Mesendoderm (in vitro differentiated cells): Measurements from ENCODE around the gene SPOPL.

Source experiments
- DNase-seq: peaks from one replicate; pipeline ENCODE4 v3.0.0; 2013
- H2AK5ac ChIP-seq: 2 replicates; pipeline ENCODE4 v1.6.1; 2013; ENCODE audit warnings: low read length, inconsistent platforms
- H2BK120ac ChIP-seq: 2 replicates; pipeline ENCODE4 v1.6.1; 2013; ENCODE audit warnings: low read depth, mild to moderate bottlenecking, low read length, moderate library complexity, mixed read lengths
- H2BK15ac ChIP-seq: replicated peaks from 2 replicates; pipeline ENCODE4 v1.6.1; 2013; ENCODE audit warnings: low read depth, mild to moderate bottlenecking, moderate library complexity
- H2BK5ac ChIP-seq: 2 replicates; pipeline ENCODE4 v1.6.1; 2013; ENCODE audit warnings: low read length, inconsistent platforms
- H3K18ac ChIP-seq: 2 replicates; pipeline ENCODE4 v1.6.1; 2013; ENCODE audit warnings: mild to moderate bottlenecking, low read length, mixed read lengths
- H3K23ac ChIP-seq: one replicate; pipeline ENCODE4 v1.6.1; 2013; ENCODE audit warnings: low read length
- H3K27ac ChIP-seq: 2 replicates; pipeline ENCODE4 v1.5.1; 2013; ENCODE audit warnings: low read depth, mild to moderate bottlenecking, inconsistent platforms, low read length, moderate library complexity
- H3K27me3 ChIP-seq: 2 replicates; pipeline ENCODE4 v1.6.1; 2013; ENCODE audit warnings: low read length, control low read depth, mild to moderate bottlenecking, inconsistent platforms; ENCODE audit not compliant: insufficient read depth, poor library complexity
- H3K36me3 ChIP-seq: 2 replicates; pipeline ENCODE4 v1.6.1; 2013; ENCODE audit warnings: low read length, inconsistent platforms; ENCODE audit not compliant: control insufficient read depth, insufficient read depth
- H3K4ac ChIP-seq: one replicate; pipeline ENCODE4 v1.6.1; 2013; ENCODE audit warnings: low read depth, mild to moderate bottlenecking, low read length, moderate library complexity
- H3K4me1 ChIP-seq: 2 replicates; pipeline ENCODE4 v1.6.1; 2013; ENCODE audit warnings: low read depth, low read length, inconsistent platforms; ENCODE audit not compliant: control insufficient read depth
- H3K4me2 ChIP-seq: 2 replicates; pipeline ENCODE4 v1.6.1; 2013; ENCODE audit warnings: low read length
- H3K4me3 ChIP-seq: 2 replicates; pipeline ENCODE4 v1.5.1; 2013; ENCODE audit warnings: mild to moderate bottlenecking, low read length
- H3K56ac ChIP-seq: one replicate; pipeline ENCODE4 v1.6.1; 2013; ENCODE audit warnings: low read length
- H3K79me1 ChIP-seq: 2 replicates; pipeline ENCODE4 v1.6.1; 2013; ENCODE audit warnings: low read length, inconsistent platforms
- H3K79me2 ChIP-seq: 2 replicates; pipeline ENCODE4 v1.6.1; 2013; ENCODE audit warnings: mild to moderate bottlenecking, low read length; ENCODE audit not compliant: control insufficient read depth, insufficient read depth
- H3K9ac ChIP-seq: 2 replicates; pipeline ENCODE4 v1.6.1; 2013; ENCODE audit warnings: low read length, inconsistent platforms
- H4K5ac ChIP-seq: one replicate; pipeline ENCODE4 v1.6.1; 2013; ENCODE audit warnings: low read length
- H4K8ac ChIP-seq: one replicate; pipeline ENCODE4 v1.6.1; 2013; ENCODE audit warnings: low read depth, mild to moderate bottlenecking, control low read depth, low read length, moderate library complexity
- WGBS: extraction: QIAGEN DNeasy Blood & Tissue Kit; methylation state at CpG from one replicate; pipeline ENCODE4 v1.1.7; 2013; ENCODE audit warnings: low lambda C conversion rate, missing lambda C conversion rate; ENCODE audit not compliant: insufficient coverage; ENCODE audit errors: extremely low coverage; 5-methylcytosine and 5-hydroxymethylcytosine counted together

Gene SPOPL

GRCh38 chr2:138548796-138549195 lies 47.2 kb downstream of the SPOPL start:
- Histone ChIP-seq H3K4me3 (no peak overlapping the region), H2BK15ac (no peak overlapping the region), H3K18ac (no peak overlapping the region), H2AK5ac (no peak overlapping the region), H3K27me3 (no peaks in the 10 kb centered on the region), H3K27ac (no peak overlapping the region), H2BK120ac (no peak overlapping the region), H4K5ac (no peak overlapping the region), H3K36me3 (no peaks in the 10 kb centered on the region), H3K4me2 (no peak overlapping the region), H3K23ac (no peak overlapping the region), H3K9ac (no peak overlapping the region), H3K4ac (no peak overlapping the region), H3K79me2 (peaks cover 3% of the 10 kb centered on the region), H3K56ac (no peak overlapping the region), H4K8ac (no peak overlapping the region), H3K79me1 (peaks cover 7% of the 10 kb centered on the region), H2BK5ac (no peak overlapping the region), H3K4me1 (no peaks in the 10 kb centered on the region)
- DNase-seq: no peak

- no peak overlapping the region for H3K9ac ChIP-seq
- WGBS: no CpG with 5 or more reads among the region's 4 CpGs
- no peak overlapping the region for H3K18ac ChIP-seq
- H3K4me3 ChIP-seq: no peak overlapping the region
- H3K27ac ChIP-seq: no peak overlapping the region
- no peak overlapping the region for H2BK15ac ChIP-seq
- no peak overlapping the region for H4K8ac ChIP-seq
- H3K4ac ChIP-seq: no peak overlapping the region
- peaks cover 2% of the 10 kb centered on the region for H3K79me1 ChIP-seq
- H3K4me2 ChIP-seq: no peak overlapping the region
- peaks cover 1% of the 10 kb centered on the region for H3K79me2 ChIP-seq
- no peak overlapping the region for H3K56ac ChIP-seq
- no peak overlapping the region for H2BK5ac ChIP-seq
- H4K5ac ChIP-seq: no peak overlapping the region
- no peak overlapping the region for H3K23ac ChIP-seq
- H3K36me3 ChIP-seq: no peaks in the 10 kb centered on the region
- no peaks in the 10 kb centered on the region for H3K4me1 ChIP-seq
- H2BK120ac ChIP-seq: no peak overlapping the region
- H3K27me3 ChIP-seq: no peaks in the 10 kb centered on the region
- H2AK5ac ChIP-seq: no peak overlapping the region
- no peak for DNase-seq
Observed at GRCh38 chr2:138550172-138550571, 48.6 kb downstream of the SPOPL start.

GRCh38 chr2:138550670-138551287 lies 49.2 kb downstream of the SPOPL start:
- Histone ChIP-seq H3K79me1 (peaks cover 2% of the 10 kb centered on the region), H3K4ac (no peak overlapping the region), H2BK120ac (no peak overlapping the region), H3K4me2 (no peak overlapping the region), H4K5ac (no peak overlapping the region), H3K23ac (no peak overlapping the region), H3K27me3 (no peaks in the 10 kb centered on the region), H2BK15ac (no peak overlapping the region), H3K79me2 (peaks cover 1% of the 10 kb centered on the region), H3K4me3 (no peak overlapping the region), H3K56ac (no peak overlapping the region), H3K9ac (no peak overlapping the region), H4K8ac (no peak overlapping the region), H2BK5ac (no peak overlapping the region), H3K4me1 (no peaks in the 10 kb centered on the region), H3K27ac (no peak overlapping the region), H2AK5ac (no peak overlapping the region), H3K36me3 (no peaks in the 10 kb centered on the region), H3K18ac (no peak overlapping the region)
- no CpG with 5 or more reads among the region's 3 CpGs for WGBS
- DNase-seq: no peak

GRCh38 chr2:138554123-138554522 lies 52.6 kb downstream of the SPOPL start:
- Histone ChIP-seq H3K27me3 (no peaks in the 10 kb centered on the region), H3K27ac (no peak overlapping the region), H3K4me2 (no peak overlapping the region), H3K79me2 (peaks cover 1% of the 10 kb centered on the region), H3K4me3 (no peak overlapping the region), H3K56ac (no peak overlapping the region), H3K36me3 (no peaks in the 10 kb centered on the region), H3K18ac (no peak overlapping the region), H3K79me1 (peaks cover 2% of the 10 kb centered on the region), H3K4ac (no peak overlapping the region), H2AK5ac (no peak overlapping the region), H3K4me1 (no peaks in the 10 kb centered on the region), H2BK120ac (no peak overlapping the region), H2BK15ac (no peak overlapping the region), H3K9ac (no peak overlapping the region), H2BK5ac (no peak overlapping the region), H4K8ac (no peak overlapping the region), H4K5ac (no peak overlapping the region), H3K23ac (no peak overlapping the region)
- WGBS: no CpG with 5 or more reads among the region's 3 CpGs
- DNase-seq: no peak

- Histone ChIP-seq H3K4me1 (no peaks in the 10 kb centered on the region), H3K79me2 (no peaks in the 10 kb centered on the region), H3K27me3 (no peaks in the 10 kb centered on the region), H3K36me3 (no peaks in the 10 kb centered on the region), H3K4me2 (no peak overlapping the region), H4K5ac (no peak overlapping the region), H3K4me3 (no peak overlapping the region), H3K9ac (no peak overlapping the region), H2BK120ac (no peak overlapping the region), H2BK5ac (no peak overlapping the region), H3K27ac (no peak overlapping the region), H4K8ac (no peak overlapping the region), H2BK15ac (no peak overlapping the region), H3K56ac (no peak overlapping the region), H2AK5ac (no peak overlapping the region), H3K79me1 (no peaks in the 10 kb centered on the region), H3K18ac (no peak overlapping the region), H3K23ac (no peak overlapping the region), H3K4ac (no peak overlapping the region)
- no peak for DNase-seq
- WGBS: no CpG with 5 or more reads among the region's 1 CpG
Observed at GRCh38 chr2:138559641-138560040, 58.1 kb downstream of the SPOPL start.

GRCh38 chr2:138564586-138565229 lies 63.1 kb downstream of the SPOPL start:
- no peaks in the 10 kb centered on the region for H3K4me1 ChIP-seq
- no peak overlapping the region for H3K4ac ChIP-seq
- no peak overlapping the region for H3K56ac ChIP-seq
- H4K5ac ChIP-seq: no peak overlapping the region
- no peak overlapping the region for H2BK5ac ChIP-seq
- no peak overlapping the region for H3K4me3 ChIP-seq
- H3K9ac ChIP-seq: no peak overlapping the region
- no peak overlapping the region for H2BK120ac ChIP-seq
- no peak overlapping the region for H3K18ac ChIP-seq
- no peak overlapping the region for H4K8ac ChIP-seq
- no peak overlapping the region for H3K23ac ChIP-seq
- no peak overlapping the region for H3K27ac ChIP-seq
- H3K27me3 ChIP-seq: no peaks in the 10 kb centered on the region
- no peak for DNase-seq
- WGBS: no CpG with 5 or more reads among the region's 5 CpGs
- H3K36me3 ChIP-seq: peaks cover 4% of the 10 kb centered on the region
- H3K79me2 ChIP-seq: no peaks in the 10 kb centered on the region
- H2BK15ac ChIP-seq: no peak overlapping the region
- no peak overlapping the region for H2AK5ac ChIP-seq
- H3K79me1 ChIP-seq: no peaks in the 10 kb centered on the region
- H3K4me2 ChIP-seq: no peak overlapping the region
